Tibial nerve (tissue), 4 donors: ENCODE measurements around the gene FAM161B. TPM values are rescaled to one million over a fixed set of nuclear protein-coding genes. Genes with fewer than 3 reads are reported as not detected.
A peak's percentile ranks its signal among the peaks of the same experiment; 100 is the strongest.

Source experiments
- DNase-seq, 2 donors: peaks; one replicate each; pipeline ENCODE4 v3.0.0-alpha.2; 2019; ENCODE audit warnings: low spot score in 2 of 2
- H3K27ac ChIP-seq, 4 donors: fragments of 200-600 bp; sonication (generic) in 3 of 4; one replicate each; pipeline ENCODE4 v1.5.1; 2017 to 2019; ENCODE audit warnings: mild to moderate bottlenecking in 1 of 4
- H3K27me3 ChIP-seq, 2 donors: fragments of 200-600 bp; sonication (generic) in 1 of 2; one replicate each; pipeline versions ENCODE4 v1.5.1 to v1.6.0; 2017 to 2019
- H3K36me3 ChIP-seq, 3 donors: fragments of 200-600 bp; sonication (generic); one replicate each; pipeline ENCODE4 v1.5.1; 2018 to 2019
- H3K4me1 ChIP-seq, 4 donors: fragments of 200-600 bp; sonication (generic) in 3 of 4; one replicate each; pipeline ENCODE4 v1.5.1; 2017 to 2019
- H3K4me3 ChIP-seq, 4 donors: fragments of 200-600 bp; sonication (generic) in 3 of 4; one replicate each; pipeline ENCODE4 v1.5.1; 2017 to 2019; ENCODE audit warnings: mild to moderate bottlenecking in 1 of 4, moderate library complexity in 1 of 4
- H3K9me3 ChIP-seq, 4 donors: fragments of 200-600 bp; sonication (generic) in 3 of 4; one replicate each; pipeline ENCODE4 v1.5.1; 2017 to 2019
- EP300 ChIP-seq, 2 donors: sonication (generic); formaldehyde crosslinking; IDR thresholded peaks; one replicate each; pipeline ENCODE4 v1.6.1; 2017; ENCODE audit warnings: antibody characterized with exemption in 2 of 2, mild to moderate bottlenecking in 1 of 2
- POLR2A ChIP-seq, 2 donors: fragments of 450-650 bp; IDR thresholded peaks; one replicate each; pipeline ENCODE4 v1.6.1; 2017; ENCODE audit warnings: antibody characterized with exemption in 2 of 2, mild to moderate bottlenecking in 2 of 2, moderate library complexity in 2 of 2
- WGBS, 2 donors: methylation state at CpG; one replicate each; pipeline ENCODE4 v1.1.5; 2018; 5-methylcytosine and 5-hydroxymethylcytosine counted together
- small RNA-seq: library from RNA; depleted of rRNA; stranded (forward); fragments of <200 nt; gene quantifications from one replicate; pipeline ENCODE3, GENCODE V24; 2016
- total RNA-seq, 4 donors: library from RNA; depleted of rRNA; stranded (reverse); fragments of >200 nt; gene quantifications; one replicate each; pipeline ENCODE4 v1.1.0, GENCODE V29; 2016
- TF ChIP-seq, protein P1 (sequence below), 5 experiments: fragments of 200-600 bp in 3 of 5; fragments of 450-650 bp in 2 of 5; sonication (generic) in 3 of 5; IDR thresholded peaks; one replicate each; pipeline ENCODE4 v1.5.1; 2016 to 2019; ENCODE audit warnings: antibody characterized with exemption in 5 of 5, mild to moderate bottlenecking in 3 of 5, moderate library complexity in 2 of 5

The FAM161B gene
- total RNA-seq, 4 donors from 2014 or later: 6.9 to 10.7 (median 9.3) TPM

DNA sequence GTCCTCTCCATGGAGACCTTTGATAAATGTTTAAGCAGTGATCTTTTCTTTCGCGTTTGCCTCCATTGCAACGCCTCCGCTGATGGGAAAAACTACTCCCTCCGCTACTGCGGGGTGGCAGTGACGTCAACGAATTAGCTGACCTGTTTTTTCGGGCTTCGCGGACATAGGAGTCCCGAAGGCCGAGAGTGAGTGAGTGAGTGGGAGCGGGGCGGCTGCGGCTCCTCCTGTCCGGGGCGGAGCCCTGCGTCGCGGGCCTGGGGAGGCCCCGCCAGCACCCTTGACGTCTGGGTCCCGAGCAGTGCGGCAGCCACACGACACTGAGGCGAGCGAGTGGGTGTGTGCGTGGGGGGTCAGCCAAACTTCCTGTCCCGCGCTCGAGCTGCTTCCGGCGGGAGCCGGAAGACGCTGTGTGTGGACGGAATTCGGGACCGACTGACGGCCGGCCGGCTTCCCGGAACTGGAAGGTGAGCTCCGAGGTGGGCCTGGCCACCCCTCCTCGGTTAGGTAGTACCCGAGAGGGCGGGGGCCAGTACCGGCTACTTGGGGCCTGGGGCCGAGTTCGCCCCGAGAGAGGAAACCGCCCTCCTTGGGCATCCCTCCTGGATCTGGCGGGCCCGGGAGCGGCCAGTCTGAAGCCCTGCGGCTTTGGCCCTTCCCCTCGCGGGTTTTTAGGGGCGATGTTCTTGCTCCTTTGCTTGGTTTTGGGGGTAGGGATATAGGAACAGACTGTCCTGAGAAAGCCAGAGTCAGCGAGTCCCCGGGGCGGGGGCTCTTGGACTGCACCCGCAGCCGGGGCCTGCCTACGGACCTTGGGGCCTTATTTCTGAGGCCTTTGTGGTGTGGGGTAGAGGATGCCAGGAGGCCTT, 63.2 kb downstream of the FAM161B start, which contains the start of gene ZNF410:
Gene ZNF410 (plus strand): TSS at position 411 of the 869 bp plus-strand sequence. CDS start 5,317 bp downstream, outside the sequence.
- Histone ChIP-seq H3K27ac (peak within 1 kb of the TSS; percentile 86 to 99 (median 94)), H3K4me1 (peaks cover 0 to 44% (median 18%) of the 10 kb centered on the region in 4 donors), H3K4me3 (peak within 1 kb of the TSS; percentile 69 to 96 (median 82)), H3K27me3 (no peaks in the 10 kb centered on the region), H3K9me3 (no peaks in the 10 kb centered on the region), H3K36me3 (no peaks in the 10 kb centered on the region)
- 0% methylated on average over 29 to 49 of the region's 65 CpGs for WGBS, 2 donors
- DNase-seq: peak; percentile 82 to 84
- TF ChIP-seq, protein P1, sequence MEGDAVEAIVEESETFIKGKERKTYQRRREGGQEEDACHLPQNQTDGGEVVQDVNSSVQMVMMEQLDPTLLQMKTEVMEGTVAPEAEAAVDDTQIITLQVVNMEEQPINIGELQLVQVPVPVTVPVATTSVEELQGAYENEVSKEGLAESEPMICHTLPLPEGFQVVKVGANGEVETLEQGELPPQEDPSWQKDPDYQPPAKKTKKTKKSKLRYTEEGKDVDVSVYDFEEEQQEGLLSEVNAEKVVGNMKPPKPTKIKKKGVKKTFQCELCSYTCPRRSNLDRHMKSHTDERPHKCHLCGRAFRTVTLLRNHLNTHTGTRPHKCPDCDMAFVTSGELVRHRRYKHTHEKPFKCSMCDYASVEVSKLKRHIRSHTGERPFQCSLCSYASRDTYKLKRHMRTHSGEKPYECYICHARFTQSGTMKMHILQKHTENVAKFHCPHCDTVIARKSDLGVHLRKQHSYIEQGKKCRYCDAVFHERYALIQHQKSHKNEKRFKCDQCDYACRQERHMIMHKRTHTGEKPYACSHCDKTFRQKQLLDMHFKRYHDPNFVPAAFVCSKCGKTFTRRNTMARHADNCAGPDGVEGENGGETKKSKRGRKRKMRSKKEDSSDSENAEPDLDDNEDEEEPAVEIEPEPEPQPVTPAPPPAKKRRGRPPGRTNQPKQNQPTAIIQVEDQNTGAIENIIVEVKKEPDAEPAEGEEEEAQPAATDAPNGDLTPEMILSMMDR (IDR thresholded peaks at IDR 0.05): peak in 1 of 5 experiments; percentile 43
- TF ChIP-seq EP300 (IDR thresholded peaks at IDR 0.05): peak; percentile 87 to 97
- peak; percentile 76 to 83 for TF ChIP-seq POLR2A (IDR thresholded peaks at IDR 0.05)

DNA sequence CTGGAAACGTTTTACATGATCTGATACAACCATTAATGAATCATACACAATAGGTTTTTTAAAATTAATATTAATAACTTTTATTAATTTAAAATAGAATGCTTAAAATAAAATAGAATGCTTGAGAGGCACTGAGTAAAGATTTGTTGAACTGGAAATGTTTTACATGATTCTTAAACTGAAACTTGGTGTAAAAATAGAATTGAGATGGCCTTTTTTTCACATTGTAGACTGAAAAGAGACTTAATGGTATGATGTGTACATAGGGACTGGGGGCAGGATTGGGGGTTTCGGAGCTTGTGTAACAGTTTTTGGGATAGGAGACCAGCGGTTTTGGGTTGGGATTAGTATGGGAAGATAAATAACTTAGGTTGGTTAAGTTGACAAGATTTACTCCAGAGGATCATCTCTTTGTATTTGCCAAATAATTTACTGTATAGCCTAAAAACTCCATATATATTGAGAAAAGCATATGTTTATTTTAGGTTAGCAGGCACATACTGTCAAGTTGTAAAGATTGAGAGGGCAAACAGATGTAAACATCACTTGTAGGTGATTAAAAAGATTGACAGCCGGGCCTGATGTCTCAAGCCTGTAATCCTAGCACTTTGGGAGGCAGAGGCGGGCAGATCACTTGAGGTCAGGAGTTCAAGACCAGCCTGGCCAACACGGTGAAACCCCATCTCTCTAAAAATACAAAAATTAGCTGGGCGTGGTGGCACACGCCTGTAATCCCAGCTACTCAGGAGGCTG, 65.3 kb downstream of the FAM161B start:
- Histone ChIP-seq H3K4me1 (peaks cover 0 to 40% (median 18%) of the 10 kb centered on the region in 4 donors), H3K27ac (peak overlapping the region in 2 of 4 donors; percentile 94 to 99), H3K27me3 (no peaks in the 10 kb centered on the region), H3K36me3 (peaks cover 0 to 4% (median 0%) of the 10 kb centered on the region in 3 donors), H3K4me3 (no peak overlapping the region), H3K9me3 (no peaks in the 10 kb centered on the region)
- 81% methylated on average over 8 of the region's 8 CpGs for WGBS, 2 donors
- TF ChIP-seq, protein P1 (IDR thresholded peaks at IDR 0.05): no peak
- no peak for TF ChIP-seq EP300 (IDR thresholded peaks at IDR 0.05)
- no peak for TF ChIP-seq POLR2A (IDR thresholded peaks at IDR 0.05)
- no peak for DNase-seq

Small RNAs within 50 kb of the gene (small RNA-seq; reads per million reads assigned to genes)
- not detected for gene RF00019

Other genes with a start within 250 kb of the FAM161B start
- gene PNMA1, start 235.7 kb downstream of the FAM161B start, total RNA-seq: 10 to 100 TPM; 21.2 to 43.5 (median 34.2) TPM
- 10 to 100 TPM in 1 of 4 donors, 1 to 10 TPM in 3; 6.3 to 12.9 (median 9.0) TPM for gene PTGR2, start 98.3 kb downstream of the FAM161B start, total RNA-seq
- gene ZNF410, start 63.2 kb downstream of the FAM161B start, total RNA-seq: 10 to 100 TPM; 42.0 to 49.8 (median 46.8) TPM
- 10 to 100 TPM; 20.3 to 42.3 (median 27.8) TPM for gene COQ6, start 208 bp upstream of the FAM161B start, total RNA-seq
- gene ENTPD5, start 69.2 kb upstream of the FAM161B start, total RNA-seq: 10 to 100 TPM in 2 of 4 donors, 1 to 10 TPM in 2; 8.0 to 12.9 (median 11.0) TPM
- gene BBOF1, start 69.3 kb upstream of the FAM161B start, total RNA-seq: 10 to 100 TPM in 1 of 4 donors, 1 to 10 TPM in 3; 3.7 to 22.8 (median 6.2) TPM
- 10 to 100 TPM; 40.5 to 95.7 (median 75.3) TPM for gene ALDH6A1, start 134.4 kb upstream of the FAM161B start, total RNA-seq
- gene LIN52, start 134.9 kb upstream of the FAM161B start, total RNA-seq: 10 to 100 TPM; 10.2 to 15.7 (median 12.7) TPM